Activated naive CD8-positive, alpha-beta T cell treated with anti-CD3 and anti-CD28 coated beads, Interleukin-2, amount 10 ng/mL, durations not matched to agents 7 days and 5 days (primary cell): ENCODE data around the gene CEP43. TPM values are rescaled to one million over a fixed set of nuclear protein-coding genes. Genes with fewer than 3 reads are reported as not detected.
"Not testable (repeated sequence)": the region's sequence is repeated elsewhere in the genome, so short reads cannot be mapped to it uniquely, and the experiment has no call there.

Experiments used
- ATAC-seq: fragments of 150-1000 bp; cut with Tn5 transposase; one replicate; pipeline ENCODE4 v1.10.0; 2021; ENCODE audit warnings: low read depth, moderate library complexity
- POLR2A ChIA-PET: fragments of 350-600 bp; sonication (Branson Sonifier 250); formaldehyde crosslinking; loops from one replicate; lab custom pipeline; 2021; ENCODE audit warnings: antibody characterized with exemption; lab: Charles Lee
- DNase-seq: peaks from one replicate; pipeline ENCODE4 v3.0.0; 2021
- H3K27ac Mint-ChIP-seq: one replicate; pipeline ENCODE4 v1.8.0; 2022; ENCODE audit warnings: mild to moderate bottlenecking, mixed read lengths
- H3K27me3 Mint-ChIP-seq: one replicate; pipeline ENCODE4 v1.8.0; 2022; ENCODE audit warnings: mild to moderate bottlenecking, moderate library complexity, mixed read lengths
- H3K36me3 Mint-ChIP-seq: one replicate; pipeline ENCODE4 v1.8.0; 2021; ENCODE audit warnings: mild to moderate bottlenecking, mixed read lengths
- H3K4me1 Mint-ChIP-seq: one replicate; pipeline ENCODE4 v1.8.0; 2021; ENCODE audit warnings: mixed read lengths
- H3K4me3 Mint-ChIP-seq: one replicate; pipeline ENCODE4 v1.8.0; 2022; ENCODE audit warnings: mild to moderate bottlenecking, moderate library complexity, mixed read lengths
- H3K9me3 Mint-ChIP-seq: one replicate; pipeline ENCODE4 v1.8.0; 2021; ENCODE audit warnings: mixed read lengths
- total RNA-seq, 2 experiments: library from RNA; stranded (reverse); gene quantifications; one replicate each; pipeline ENCODE4 v1.2.3, GENCODE V29; 2021

The CEP43 gene, protein sequence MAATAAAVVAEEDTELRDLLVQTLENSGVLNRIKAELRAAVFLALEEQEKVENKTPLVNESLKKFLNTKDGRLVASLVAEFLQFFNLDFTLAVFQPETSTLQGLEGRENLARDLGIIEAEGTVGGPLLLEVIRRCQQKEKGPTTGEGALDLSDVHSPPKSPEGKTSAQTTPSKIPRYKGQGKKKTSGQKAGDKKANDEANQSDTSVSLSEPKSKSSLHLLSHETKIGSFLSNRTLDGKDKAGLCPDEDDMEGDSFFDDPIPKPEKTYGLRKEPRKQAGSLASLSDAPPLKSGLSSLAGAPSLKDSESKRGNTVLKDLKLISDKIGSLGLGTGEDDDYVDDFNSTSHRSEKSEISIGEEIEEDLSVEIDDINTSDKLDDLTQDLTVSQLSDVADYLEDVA
- total RNA-seq: 10 to 100 TPM; 23.3 to 26.3 TPM

- ATAC-seq (peak; percentile 95), DNase-seq (peak; percentile 96)
- Mint-ChIP-seq H3K4me3 (peak within 1 kb of the TSS; percentile 91), H3K9me3 (no peaks in the 10 kb centered on the region), H3K27ac (peak within 1 kb of the TSS; percentile 83), H3K27me3 (no peaks in the 10 kb centered on the region), H3K4me1 (peaks cover 19% of the 10 kb centered on the region), H3K36me3 (peaks cover 23% of the 10 kb centered on the region)
- POLR2A ChIA-PET: interaction anchor here (0.8 to 3.4 kb wide), 10 partner anchors 24 to 700 kb away, joined by 3 to 22 read pairs (median 4); partner anchors contain the start of gene RNASET2
These were observed at the start of gene CEP43 for GRCh38 chr6:166999145-166999883. CEP43 (plus strand) TSS chr6:166999397; CDS start chr6:166999413, 16 bp downstream.

- H3K27ac Mint-ChIP-seq: peak overlapping the region; percentile 83
- DNase-seq: no peak
- no peaks in the 10 kb centered on the region for H3K9me3 Mint-ChIP-seq
- H3K27me3 Mint-ChIP-seq: no peaks in the 10 kb centered on the region
- POLR2A ChIA-PET: interaction anchor here (0.7 to 1.0 kb wide), 2 partner anchors 20 to 173 kb away, joined by 3 to 4 read pairs; no protein-coding TSS in a partner anchor
- peaks cover 21% of the 10 kb centered on the region for H3K4me1 Mint-ChIP-seq
- H3K36me3 Mint-ChIP-seq: peaks cover 8% of the 10 kb centered on the region
- H3K4me3 Mint-ChIP-seq: no peak overlapping the region
- no peak for ATAC-seq
These were observed 49.4 kb upstream of the CEP43 start for GRCh38 chr6:166949528-166950442.

DNA sequence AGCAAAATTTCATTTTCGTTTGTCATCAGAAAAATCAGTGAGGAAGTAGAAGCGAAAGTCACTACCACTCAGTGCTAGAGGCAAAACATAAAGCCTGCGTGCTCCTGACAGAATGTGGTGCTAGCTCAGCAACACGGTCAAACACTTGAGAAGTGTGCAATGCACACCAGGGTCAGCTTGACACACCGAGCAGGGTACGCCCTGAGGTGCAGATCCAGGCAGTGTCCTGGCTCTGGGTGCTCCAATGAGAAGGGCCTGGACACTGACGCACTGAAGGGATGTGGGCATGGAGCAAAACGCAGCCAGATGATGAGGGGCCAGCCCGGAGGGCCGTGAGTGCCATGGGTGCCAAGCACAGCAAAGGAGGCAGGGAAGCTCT lies 48.8 kb upstream of the CEP43 start:
- Mint-ChIP-seq H3K27ac (peak overlapping the region; percentile 83), H3K36me3 (peaks cover 10% of the 10 kb centered on the region), H3K4me1 (peaks cover 27% of the 10 kb centered on the region), H3K27me3 (no peaks in the 10 kb centered on the region), H3K9me3 (no peaks in the 10 kb centered on the region), H3K4me3 (peak overlapping the region; percentile 50)
- ATAC-seq (no peak), DNase-seq (no peak)
- POLR2A ChIA-PET: interaction anchor here (1.0 kb wide), 1 partner anchor 19 kb away, joined by 3 read pairs; no protein-coding TSS in a partner anchor

GRCh38 chr6:166950892-166951669 lies 48.1 kb upstream of the CEP43 start:
- H3K36me3 Mint-ChIP-seq, H3K9me3 Mint-ChIP-seq, H3K27me3 Mint-ChIP-seq: not testable (repeated sequence)
- Mint-ChIP-seq H3K4me1 (peaks cover 28% of the 10 kb centered on the region), H3K27ac (peak overlapping the region; percentile 83), H3K4me3 (peak overlapping the region; percentile 50)
- DNase-seq: peak; percentile 65
- ATAC-seq: peak; percentile 74
- POLR2A ChIA-PET: interaction anchor here (1.0 kb wide), 1 partner anchor 18 kb away, joined by 3 read pairs; no protein-coding TSS in a partner anchor

- no peak for DNase-seq
- peaks cover 10% of the 10 kb centered on the region for H3K36me3 Mint-ChIP-seq
- peak overlapping the region; percentile 83 for H3K27ac Mint-ChIP-seq
- H3K27me3 Mint-ChIP-seq: no peaks in the 10 kb centered on the region
- ATAC-seq: no peak
- peaks cover 28% of the 10 kb centered on the region for H3K4me1 Mint-ChIP-seq
- POLR2A ChIA-PET: no interaction called here
- no peak overlapping the region for H3K4me3 Mint-ChIP-seq
- H3K9me3 Mint-ChIP-seq: no peaks in the 10 kb centered on the region
These were observed 47.5 kb upstream of the CEP43 start for GRCh38 chr6:166951670-166952060.

DNA sequence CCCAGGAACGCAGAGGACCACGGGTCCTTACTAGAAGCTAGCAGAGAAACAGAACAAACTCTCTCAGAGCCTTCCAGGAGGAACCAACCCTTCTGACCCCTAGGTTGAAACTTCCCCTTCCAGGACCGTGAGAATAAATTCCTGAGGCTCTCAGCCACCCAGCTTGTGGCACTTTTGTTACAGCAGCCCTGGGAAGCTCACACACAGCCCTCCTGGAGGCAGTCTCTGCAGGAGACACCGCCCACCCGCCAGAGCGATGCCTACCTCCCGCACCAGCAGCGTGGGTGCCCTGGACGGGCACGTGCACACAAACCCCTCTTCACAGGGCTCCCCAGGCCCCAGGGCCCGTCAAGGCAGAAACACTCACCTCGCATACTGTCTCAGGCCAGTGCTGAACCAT lies 47.1 kb upstream of the CEP43 start:
- Mint-ChIP-seq H3K9me3 (no peaks in the 10 kb centered on the region), H3K4me1 (peaks cover 28% of the 10 kb centered on the region), H3K36me3 (peaks cover 10% of the 10 kb centered on the region), H3K4me3 (no peak overlapping the region), H3K27me3 (no peaks in the 10 kb centered on the region), H3K27ac (no peak overlapping the region)
- POLR2A ChIA-PET: no interaction called here
- DNase-seq (no peak), ATAC-seq (no peak)

DNA sequence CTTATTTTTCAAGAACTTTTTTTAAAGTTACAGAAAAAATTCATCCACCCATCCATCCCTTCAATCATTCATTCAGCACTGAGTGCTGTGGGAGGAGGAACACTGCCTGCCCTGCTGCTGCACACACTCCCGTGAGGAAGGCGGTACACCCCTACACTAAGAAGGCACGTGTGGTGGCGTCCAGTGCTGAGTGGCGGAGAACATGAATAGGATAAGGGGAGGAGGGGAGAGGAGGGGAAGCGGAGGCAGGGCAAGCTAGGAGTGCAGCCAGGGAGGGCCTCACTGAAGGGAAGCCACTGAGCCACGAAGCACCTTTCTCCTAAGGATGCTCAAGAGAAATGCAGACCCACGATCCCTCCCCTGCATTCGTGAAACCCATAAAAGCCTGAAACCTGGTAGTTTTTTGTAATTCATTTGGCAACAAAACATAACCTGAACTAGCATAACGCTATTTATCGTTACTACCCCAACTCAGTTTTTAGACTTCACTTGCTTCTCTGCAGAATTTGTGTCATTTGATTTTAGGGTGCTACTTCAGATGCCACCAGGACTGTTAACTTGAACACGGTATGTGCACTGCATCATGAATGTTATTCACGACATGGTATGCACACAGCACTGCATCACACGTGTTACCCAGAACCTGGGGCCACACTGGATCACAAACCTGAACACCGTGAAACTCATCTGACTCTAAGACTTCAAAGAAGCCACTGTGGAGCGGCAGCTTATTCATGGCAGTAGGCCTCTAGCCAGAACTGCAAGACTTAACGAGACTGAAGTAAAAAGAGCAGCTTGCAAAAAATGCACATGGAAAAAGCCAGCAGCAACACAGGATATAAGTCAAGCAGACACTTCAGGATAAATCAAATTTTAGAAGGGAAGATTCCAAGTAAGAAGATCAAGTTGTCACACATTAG lies 46.4 kb upstream of the CEP43 start:
- Mint-ChIP-seq H3K36me3 (peaks cover 7% of the 10 kb centered on the region), H3K27me3 (no peaks in the 10 kb centered on the region), H3K4me1 (peaks cover 34% of the 10 kb centered on the region), H3K4me3 (no peak overlapping the region), H3K9me3 (no peaks in the 10 kb centered on the region), H3K27ac (no peak overlapping the region)
- ATAC-seq: no peak
- POLR2A ChIA-PET: interaction anchor here (1.2 kb wide), 1 partner anchor 46 kb away, joined by 4 read pairs; the partner anchor contains the start of gene CEP43
- no peak for DNase-seq

DNA sequence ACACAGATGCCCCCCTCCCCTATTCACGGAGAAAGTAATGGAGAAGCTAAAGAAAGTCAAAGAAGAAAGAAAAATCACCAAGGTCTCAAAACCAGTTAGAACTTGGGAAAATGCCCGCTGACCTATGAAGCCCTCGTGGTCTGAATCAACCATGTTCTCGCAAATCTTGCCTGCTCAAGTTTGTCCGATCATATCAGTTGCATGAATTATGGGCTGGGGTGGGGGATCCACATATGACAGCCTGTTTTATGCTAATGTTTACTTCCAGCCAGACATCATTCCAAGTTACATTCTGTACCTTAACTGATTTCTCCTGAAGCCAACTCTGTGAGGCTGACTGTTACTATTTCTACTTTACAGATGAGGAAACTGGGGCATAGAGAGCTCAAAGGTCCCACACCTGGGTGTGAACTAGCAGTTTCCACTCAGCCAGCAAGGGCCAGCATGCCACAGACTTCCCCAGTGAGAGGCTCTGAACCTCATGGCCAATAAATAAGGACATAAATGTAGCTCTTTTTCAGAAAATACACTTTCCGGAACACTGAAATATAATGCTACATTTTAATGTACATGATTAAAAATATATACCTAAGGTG lies 45.0 kb upstream of the CEP43 start:
- POLR2A ChIA-PET: no interaction called here
- Mint-ChIP-seq H3K27me3 (no peaks in the 10 kb centered on the region), H3K9me3 (no peaks in the 10 kb centered on the region), H3K36me3 (peaks cover 7% of the 10 kb centered on the region), H3K27ac (no peak overlapping the region), H3K4me1 (peaks cover 48% of the 10 kb centered on the region), H3K4me3 (peak overlapping the region; percentile 39)
- DNase-seq (no peak), ATAC-seq (no peak)

- DNase-seq: no peak
- Mint-ChIP-seq H3K4me1 (peaks cover 54% of the 10 kb centered on the region), H3K9me3 (no peaks in the 10 kb centered on the region), H3K4me3 (peak overlapping the region; percentile 92), H3K36me3 (peaks cover 5% of the 10 kb centered on the region), H3K27ac (peak overlapping the region; percentile 39), H3K27me3 (no peaks in the 10 kb centered on the region)
- no peak for ATAC-seq
- POLR2A ChIA-PET: interaction anchor here (0.8 to 2.6 kb wide), 5 partner anchors 11 to 48 kb away, joined by 3 to 22 read pairs (median 4); partner anchors contain the start of gene CEP43
These were observed 43.9 kb upstream of the CEP43 start for GRCh38 chr6:166955121-166955864.

DNA sequence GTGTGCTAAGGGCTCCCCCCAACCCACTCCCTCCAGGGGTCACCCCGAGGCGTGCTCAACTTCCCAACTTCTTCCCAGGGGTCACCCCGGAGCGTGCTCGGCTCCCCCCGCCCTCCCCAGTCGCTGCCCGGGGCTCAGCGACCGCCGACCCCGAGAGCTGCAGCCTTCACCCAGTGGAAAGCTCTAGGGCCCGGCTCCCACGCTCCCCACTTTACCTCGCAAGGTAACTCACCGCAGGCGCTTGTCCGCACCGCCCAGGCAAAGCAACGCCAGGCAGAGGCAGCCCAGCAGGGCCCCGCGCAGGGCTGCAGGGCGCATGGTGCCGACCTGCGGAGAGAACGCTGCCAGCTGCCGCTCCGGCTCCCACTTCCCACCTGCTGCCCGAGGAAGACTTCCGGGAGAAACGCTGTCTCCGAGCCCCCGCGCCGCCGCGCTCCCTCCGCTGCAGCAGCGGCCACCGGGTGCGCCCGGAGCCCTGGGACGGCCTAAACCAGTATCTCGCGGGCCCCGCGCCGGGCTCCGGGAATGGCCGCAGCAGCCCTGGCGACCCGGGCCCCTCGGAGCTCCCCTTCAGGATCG lies 43.2 kb upstream of the CEP43 start:
- DNase-seq: no peak
- ATAC-seq: peak; percentile 17
- Mint-ChIP-seq H3K27me3 (no peaks in the 10 kb centered on the region), H3K36me3 (peaks cover 2% of the 10 kb centered on the region), H3K4me1 (peaks cover 48% of the 10 kb centered on the region), H3K9me3 (no peaks in the 10 kb centered on the region), H3K4me3 (peak overlapping the region; percentile 92), H3K27ac (peak overlapping the region; percentile 39)
- POLR2A ChIA-PET: interaction anchor here (0.8 to 2.6 kb wide), 10 partner anchors 11 to 167 kb away, joined by 3 to 22 read pairs (median 4); partner anchors contain the start of genes CCR6 and CEP43
